Measurements from ENCODE around the gene PLAC8L1.
A peak's percentile ranks its signal among the peaks of the same experiment; 100 is the strongest.
"Not testable (repeated sequence)": the region's sequence is repeated elsewhere in the genome, so short reads cannot be mapped to it uniquely, and the experiment has no call there.

The PLAC8L1 gene, protein sequence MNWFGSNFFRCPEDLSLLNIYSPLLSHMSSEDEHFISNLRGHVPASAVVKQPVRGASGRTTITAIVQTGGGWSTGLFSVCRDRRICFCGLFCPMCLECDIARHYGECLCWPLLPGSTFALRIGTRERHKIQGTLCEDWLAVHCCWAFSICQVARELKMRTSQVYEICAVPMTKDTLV

DNA sequence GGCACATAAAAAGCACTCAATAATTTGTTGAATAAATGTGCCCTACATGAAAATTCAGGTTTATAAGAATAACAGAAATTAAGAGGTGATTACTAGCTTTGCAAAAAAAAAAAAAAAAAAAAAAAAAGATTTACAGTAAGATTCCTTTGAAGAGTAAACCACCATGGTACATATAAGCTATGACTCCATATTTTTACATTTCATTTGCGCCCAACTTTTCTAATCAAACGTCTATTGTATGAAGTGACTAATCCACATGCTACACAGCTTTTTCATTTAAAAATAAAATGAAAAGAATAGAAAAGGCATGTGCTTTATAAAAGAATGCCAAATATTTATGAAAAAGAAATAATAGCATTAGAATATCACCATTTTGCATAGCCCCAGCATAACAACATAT, at the start of gene PLAC8L1:
TSS of gene PLAC8L1 (minus strand) at position 101 of the 400 bp plus-strand sequence. CDS start 1,266 bp downstream, outside the sequence.
- in situ Hi-C loops (cut with HindIII; ENCODE audit: low pct_ligation_motif_present, low pct_unique_long_range_greater_than_20kb, low sequenced_read_pairs) = no loop called here

GRCh38 chr5:146151970-146152369, 46.6 kb upstream of the PLAC8L1 start:
- in situ Hi-C loops (cut with HindIII; ENCODE audit: low pct_ligation_motif_present, low pct_unique_long_range_greater_than_20kb, low sequenced_read_pairs) = no loop called here
- no peak for DNase-seq

More for the DNA sequence above, at the start of gene PLAC8L1:
- DNase-seq = no peak

DNA sequence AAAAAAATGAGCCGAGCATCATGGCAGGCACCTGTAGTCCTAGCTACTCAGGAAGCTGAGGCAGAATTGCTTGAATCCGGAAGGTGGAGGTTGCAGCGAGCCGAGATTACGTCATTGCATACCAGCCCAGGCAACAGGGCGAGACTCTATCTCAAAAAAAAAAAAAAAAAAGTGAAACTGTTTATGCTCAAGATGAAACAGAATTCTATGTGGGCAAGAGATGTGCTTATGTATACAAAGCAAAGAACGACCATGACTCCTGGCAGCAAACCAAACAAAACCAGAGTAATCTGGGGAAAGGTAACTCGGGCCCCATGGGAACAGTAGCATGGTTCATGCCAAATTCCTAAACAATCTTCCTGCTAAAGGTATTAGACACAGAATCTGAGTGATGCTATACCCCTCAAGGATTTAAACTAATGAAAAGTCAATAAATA, 32.6 kb upstream of the PLAC8L1 start:
- in situ Hi-C loops (cut with HindIII; ENCODE audit: low pct_ligation_motif_present, low pct_unique_long_range_greater_than_20kb, low sequenced_read_pairs) = no loop called here
- DNase-seq = no peak

GRCh38 chr5:146130440-146131045, 25.2 kb upstream of the PLAC8L1 start:
- in situ Hi-C loops (cut with HindIII; ENCODE audit: low pct_ligation_motif_present, low pct_unique_long_range_greater_than_20kb, low sequenced_read_pairs) = no loop called here

DNA sequence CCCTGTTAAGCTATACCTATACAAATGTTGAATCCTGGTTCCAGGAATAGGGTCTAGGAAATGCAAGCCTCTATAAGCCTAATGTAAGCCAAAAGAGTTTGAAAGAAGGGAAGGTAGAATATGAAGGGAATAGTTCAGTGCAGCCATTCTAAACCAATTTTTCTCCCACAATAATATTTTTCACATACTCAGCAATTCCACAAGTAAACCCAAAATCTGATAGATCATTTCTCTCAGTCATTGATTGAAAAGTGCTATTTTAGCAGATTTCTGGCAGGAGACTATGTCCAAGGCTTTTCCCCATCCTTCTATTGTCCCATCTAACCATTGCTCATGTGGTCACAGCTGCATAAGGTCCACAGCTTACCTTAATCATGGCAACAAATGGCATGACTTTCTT, 20.7 kb upstream of the PLAC8L1 start:
- DNase-seq = no peak
- in situ Hi-C loops (cut with HindIII; ENCODE audit: low pct_ligation_motif_present, low pct_unique_long_range_greater_than_20kb, low sequenced_read_pairs) = no loop called here

More at GRCh38 chr5:146130440-146131045, 25.2 kb upstream of the PLAC8L1 start:
- DNase-seq = peak; percentile 33

DNA sequence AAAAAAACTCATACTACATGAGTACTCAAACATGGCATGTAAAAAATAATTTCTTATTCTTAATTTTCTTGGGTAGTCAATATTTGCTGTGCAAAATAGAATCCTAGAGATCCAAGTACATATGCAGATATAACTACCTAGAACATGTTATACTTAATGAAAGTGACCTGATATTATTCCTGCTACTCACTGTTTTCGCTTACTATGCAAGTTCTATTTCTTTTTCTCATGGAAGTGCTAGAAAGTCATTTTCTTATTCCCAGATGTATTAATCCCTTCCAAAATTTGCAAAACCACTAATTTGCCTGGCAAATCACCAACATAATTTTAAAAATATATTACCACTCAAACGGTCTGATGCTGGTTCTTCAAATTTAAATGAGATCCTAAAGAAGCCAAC, 19.2 kb upstream of the PLAC8L1 start:
- in situ Hi-C loops (cut with HindIII; ENCODE audit: low pct_ligation_motif_present, low pct_unique_long_range_greater_than_20kb, low sequenced_read_pairs) = no loop called here
- no peak for DNase-seq

DNA sequence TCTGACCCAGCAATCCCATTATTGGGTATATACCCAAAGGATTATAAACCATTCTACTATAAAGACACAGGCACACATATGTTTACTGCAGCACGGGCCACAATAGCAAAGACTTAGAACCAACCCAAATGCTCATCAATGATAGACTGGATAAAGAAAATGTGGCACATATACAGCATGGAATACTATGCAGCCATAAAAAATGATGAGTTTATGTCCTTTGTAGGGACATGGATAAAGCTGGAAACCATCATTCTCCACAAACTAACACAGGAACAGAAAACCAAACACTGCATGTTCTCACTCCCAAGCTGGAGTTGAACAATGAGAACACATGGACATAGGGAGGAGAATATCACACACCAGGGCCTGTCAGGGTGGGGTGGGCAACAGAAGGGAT, 16.1 kb upstream of the PLAC8L1 start:
- in situ Hi-C loops (cut with HindIII; ENCODE audit: low pct_ligation_motif_present, low pct_unique_long_range_greater_than_20kb, low sequenced_read_pairs); DNase-seq: not testable (repeated sequence)

- DNase-seq = no peak
- in situ Hi-C loops (cut with HindIII; ENCODE audit: low pct_ligation_motif_present, low pct_unique_long_range_greater_than_20kb, low sequenced_read_pairs) = no loop called here
These were observed 12.9 kb upstream of the PLAC8L1 start for GRCh38 chr5:146118322-146118721.

DNA sequence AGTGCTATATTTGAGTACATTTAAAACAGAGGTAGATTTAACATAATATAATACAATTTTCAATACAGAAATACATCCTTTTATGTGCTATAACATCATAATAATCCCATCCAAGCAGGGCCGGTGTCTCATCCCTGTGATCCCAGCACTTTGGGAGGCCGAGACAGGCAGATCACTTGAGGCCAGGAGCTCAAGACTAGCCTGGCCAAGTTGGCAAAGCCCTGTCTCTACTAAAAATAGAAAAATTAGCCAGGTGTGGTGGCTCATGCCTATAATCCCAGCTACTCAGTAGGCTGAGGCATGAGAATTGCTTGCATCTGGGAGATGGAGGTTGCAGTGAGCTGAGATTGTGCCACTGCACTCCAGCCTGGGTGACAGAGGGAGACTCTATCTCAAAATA, 11.8 kb upstream of the PLAC8L1 start:
- in situ Hi-C loops (cut with HindIII; ENCODE audit: low pct_ligation_motif_present, low pct_unique_long_range_greater_than_20kb, low sequenced_read_pairs); DNase-seq: not testable (repeated sequence)

GRCh38 chr5:146116361-146116760, 11.0 kb upstream of the PLAC8L1 start:
- DNase-seq = no peak
- in situ Hi-C loops (cut with HindIII; ENCODE audit: low pct_ligation_motif_present, low pct_unique_long_range_greater_than_20kb, low sequenced_read_pairs) = no loop called here

DNA sequence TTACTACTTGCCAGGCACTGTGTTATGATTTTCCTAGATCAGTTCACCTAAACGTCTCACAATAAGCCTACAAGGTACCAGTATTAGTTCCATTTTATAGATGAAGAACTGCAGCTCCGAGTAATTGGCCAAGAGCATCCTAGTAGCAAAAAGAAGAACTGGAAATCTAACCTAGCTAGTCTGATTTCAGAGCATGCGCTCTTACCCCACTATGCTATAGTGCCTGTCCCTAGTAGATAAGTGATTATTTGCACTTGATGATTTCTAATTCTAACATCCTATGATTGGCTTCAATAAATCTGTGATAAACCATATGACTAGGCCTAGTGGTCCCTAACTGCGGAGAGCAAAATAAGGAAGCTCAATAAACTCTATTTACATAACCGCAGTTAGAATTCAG, 7.1 kb upstream of the PLAC8L1 start:
- no peak for DNase-seq
- in situ Hi-C loops (cut with HindIII; ENCODE audit: low pct_ligation_motif_present, low pct_unique_long_range_greater_than_20kb, low sequenced_read_pairs) = no loop called here

GRCh38 chr5:146111409-146111808, 6.0 kb upstream of the PLAC8L1 start:
- in situ Hi-C loops (cut with HindIII; ENCODE audit: low pct_ligation_motif_present, low pct_unique_long_range_greater_than_20kb, low sequenced_read_pairs) = no loop called here
- DNase-seq = no peak

DNA sequence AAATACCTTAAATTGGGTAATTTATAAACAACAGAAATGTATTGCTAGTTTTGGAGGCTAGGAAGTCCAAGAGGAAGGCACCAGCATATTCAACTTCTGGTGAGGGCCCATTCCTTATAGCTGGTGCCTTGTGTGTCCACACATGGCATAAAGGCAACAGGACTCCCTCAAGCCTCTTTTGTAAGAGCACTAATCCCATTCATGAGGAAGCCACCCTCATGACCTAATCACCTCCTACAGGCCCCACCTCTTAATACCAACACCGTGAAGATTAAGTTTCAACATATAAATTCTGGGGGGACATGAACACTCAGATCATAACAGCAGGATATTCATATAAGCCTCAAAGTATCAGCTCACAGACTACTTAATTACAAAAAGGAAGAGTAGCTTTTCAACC, 4.0 kb upstream of the PLAC8L1 start:
- DNase-seq = no peak
- in situ Hi-C loops (cut with HindIII; ENCODE audit: low pct_ligation_motif_present, low pct_unique_long_range_greater_than_20kb, low sequenced_read_pairs) = no loop called here

DNA sequence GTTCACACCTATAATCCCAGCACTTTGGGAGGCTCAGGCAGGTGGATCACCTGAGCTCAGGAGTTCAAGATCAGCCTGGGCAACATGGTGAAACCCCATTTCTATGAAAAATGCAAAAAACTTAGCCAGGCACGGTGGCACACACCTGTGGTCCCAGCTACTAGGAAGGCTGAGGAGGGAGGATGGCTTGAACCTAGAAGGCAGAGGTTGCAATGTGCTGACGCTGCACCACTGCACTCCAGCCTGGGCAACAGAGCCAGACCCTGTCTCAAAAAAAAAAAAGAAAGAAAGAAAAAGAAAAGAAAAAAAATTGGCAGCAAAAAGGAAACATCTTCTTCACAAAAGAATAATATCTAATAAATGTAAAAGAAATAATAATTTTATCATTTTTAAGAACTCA, 3.5 kb upstream of the PLAC8L1 start:
- in situ Hi-C loops (cut with HindIII; ENCODE audit: low pct_ligation_motif_present, low pct_unique_long_range_greater_than_20kb, low sequenced_read_pairs); DNase-seq: not testable (repeated sequence)

GRCh38 chr5:146107901-146108300, 2.5 kb upstream of the PLAC8L1 start:
- in situ Hi-C loops (cut with HindIII; ENCODE audit: low pct_ligation_motif_present, low pct_unique_long_range_greater_than_20kb, low sequenced_read_pairs) = no loop called here
- DNase-seq = no peak

GRCh38 chr5:146103594-146103993, 1.8 kb downstream of the PLAC8L1 start:
- DNase-seq = no peak
- in situ Hi-C loops (cut with HindIII; ENCODE audit: low pct_ligation_motif_present, low pct_unique_long_range_greater_than_20kb, low sequenced_read_pairs) = no loop called here

GRCh38 chr5:146101646-146102045, 3.7 kb downstream of the PLAC8L1 start:
- in situ Hi-C loops (cut with HindIII; ENCODE audit: low pct_ligation_motif_present, low pct_unique_long_range_greater_than_20kb, low sequenced_read_pairs) = no loop called here

DNA sequence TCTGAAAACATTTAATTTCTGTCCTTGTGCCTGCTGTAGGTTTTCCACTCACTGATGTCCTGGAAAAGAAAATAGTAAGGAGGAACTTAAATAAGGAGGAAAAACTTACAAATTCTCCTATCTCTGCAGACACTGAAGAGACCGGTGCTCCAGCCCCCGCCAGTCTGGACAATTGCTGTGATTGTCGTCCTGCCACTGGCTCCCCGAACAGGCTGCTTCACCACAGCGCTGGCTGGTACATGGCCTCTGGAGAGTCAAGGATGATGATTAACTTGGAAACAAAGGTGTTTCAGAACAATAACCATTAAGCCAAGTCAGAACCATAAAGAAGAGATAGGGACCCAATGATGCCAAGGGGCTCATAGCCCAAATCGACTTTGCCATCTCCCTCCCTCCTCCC, 7.3 kb downstream of the PLAC8L1 start:
- in situ Hi-C loops (cut with HindIII; ENCODE audit: low pct_ligation_motif_present, low pct_unique_long_range_greater_than_20kb, low sequenced_read_pairs) = no loop called here
- DNase-seq = no peak

More at GRCh38 chr5:146101646-146102045, 3.7 kb downstream of the PLAC8L1 start:
- DNase-seq = no peak

- DNase-seq = no peak
- in situ Hi-C loops (cut with HindIII; ENCODE audit: low pct_ligation_motif_present, low pct_unique_long_range_greater_than_20kb, low sequenced_read_pairs) = no loop called here
These were observed 13.5 kb downstream of the PLAC8L1 start for GRCh38 chr5:146091881-146092280.

GRCh38 chr5:146089287-146089686, 16.1 kb downstream of the PLAC8L1 start:
- in situ Hi-C loops (cut with HindIII; ENCODE audit: low pct_ligation_motif_present, low pct_unique_long_range_greater_than_20kb, low sequenced_read_pairs) = no loop called here
- DNase-seq = no peak

Measured in ACHN (cell line).